Activated naive CD8-positive, alpha-beta T cell treated with anti-CD3 and anti-CD28 coated beads, Interleukin-2, amount 10 ng/mL, durations not matched to agents 7 days and 5 days (primary cell): Measurements from ENCODE around the gene ITPRIP. TPM values are rescaled to one million over a fixed set of nuclear protein-coding genes. Genes with fewer than 3 reads are reported as not detected.

ENCODE experiments used
- ATAC-seq: fragments of 150-1000 bp; cut with Tn5 transposase; one replicate; pipeline ENCODE4 v1.10.0; 2021; ENCODE audit warnings: low read depth, moderate library complexity
- POLR2A ChIA-PET: fragments of 350-600 bp; sonication (Branson Sonifier 250); formaldehyde crosslinking; loops from one replicate; lab custom pipeline; 2021; ENCODE audit warnings: antibody characterized with exemption; lab: Charles Lee
- DNase-seq: peaks from one replicate; pipeline ENCODE4 v3.0.0; 2021
- H3K27ac Mint-ChIP-seq: one replicate; pipeline ENCODE4 v1.8.0; 2022; ENCODE audit warnings: mild to moderate bottlenecking, mixed read lengths
- H3K27me3 Mint-ChIP-seq: one replicate; pipeline ENCODE4 v1.8.0; 2022; ENCODE audit warnings: mild to moderate bottlenecking, moderate library complexity, mixed read lengths
- H3K36me3 Mint-ChIP-seq: one replicate; pipeline ENCODE4 v1.8.0; 2021; ENCODE audit warnings: mild to moderate bottlenecking, mixed read lengths
- H3K4me1 Mint-ChIP-seq: one replicate; pipeline ENCODE4 v1.8.0; 2021; ENCODE audit warnings: mixed read lengths
- H3K4me3 Mint-ChIP-seq: one replicate; pipeline ENCODE4 v1.8.0; 2022; ENCODE audit warnings: mild to moderate bottlenecking, moderate library complexity, mixed read lengths
- H3K9me3 Mint-ChIP-seq: one replicate; pipeline ENCODE4 v1.8.0; 2021; ENCODE audit warnings: mixed read lengths
- total RNA-seq, 2 experiments: library from RNA; stranded (reverse); gene quantifications; one replicate each; pipeline ENCODE4 v1.2.3, GENCODE V29; 2021

ITPRIP gene
- total RNA-seq, 2 experiments from 2014 or later, result 24.7 to 25.4 TPM

GRCh38 chr10:104318810-104319741, 19.2 kb downstream of the ITPRIP start:
- no peaks in the 10 kb centered on the region for H3K9me3 Mint-ChIP-seq
- peaks cover 3% of the 10 kb centered on the region for H3K36me3 Mint-ChIP-seq
- ATAC-seq (no peak), DNase-seq (peak; percentile 22)
- no peak overlapping the region for H3K4me3 Mint-ChIP-seq
- H3K27me3 Mint-ChIP-seq, result no peaks in the 10 kb centered on the region
- peaks cover 37% of the 10 kb centered on the region for H3K4me1 Mint-ChIP-seq
- POLR2A ChIA-PET, result no interaction called here
- no peak overlapping the region for H3K27ac Mint-ChIP-seq

DNA sequence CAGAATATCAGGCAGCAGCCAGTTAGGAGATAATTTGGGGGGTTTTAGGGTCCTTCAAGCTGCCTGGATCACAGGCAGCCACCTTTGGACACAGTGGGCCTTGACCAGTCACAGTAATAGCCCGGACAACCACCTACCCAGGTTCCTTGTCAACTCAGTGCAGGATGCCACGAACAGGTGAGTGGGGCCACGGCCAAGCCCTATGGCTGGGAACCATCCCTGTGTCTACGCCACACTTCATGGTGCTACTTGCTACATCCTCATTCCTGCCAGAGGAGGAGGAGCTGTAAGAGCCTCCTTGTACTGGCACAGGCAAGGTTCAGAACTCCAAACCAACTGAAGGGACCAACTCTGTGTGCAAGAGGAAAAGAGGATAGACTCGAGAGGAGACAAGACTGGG, 19.9 kb downstream of the ITPRIP start:
- DNase-seq, result no peak
- ATAC-seq, result no peak
- POLR2A ChIA-PET, result no interaction called here
- H3K4me3 Mint-ChIP-seq, result no peak overlapping the region
- H3K36me3 Mint-ChIP-seq, result peaks cover under 1% of the 10 kb centered on the region
- peaks cover 30% of the 10 kb centered on the region for H3K4me1 Mint-ChIP-seq
- no peaks in the 10 kb centered on the region for H3K9me3 Mint-ChIP-seq
- H3K27me3 Mint-ChIP-seq, result no peaks in the 10 kb centered on the region
- no peak overlapping the region for H3K27ac Mint-ChIP-seq

DNA sequence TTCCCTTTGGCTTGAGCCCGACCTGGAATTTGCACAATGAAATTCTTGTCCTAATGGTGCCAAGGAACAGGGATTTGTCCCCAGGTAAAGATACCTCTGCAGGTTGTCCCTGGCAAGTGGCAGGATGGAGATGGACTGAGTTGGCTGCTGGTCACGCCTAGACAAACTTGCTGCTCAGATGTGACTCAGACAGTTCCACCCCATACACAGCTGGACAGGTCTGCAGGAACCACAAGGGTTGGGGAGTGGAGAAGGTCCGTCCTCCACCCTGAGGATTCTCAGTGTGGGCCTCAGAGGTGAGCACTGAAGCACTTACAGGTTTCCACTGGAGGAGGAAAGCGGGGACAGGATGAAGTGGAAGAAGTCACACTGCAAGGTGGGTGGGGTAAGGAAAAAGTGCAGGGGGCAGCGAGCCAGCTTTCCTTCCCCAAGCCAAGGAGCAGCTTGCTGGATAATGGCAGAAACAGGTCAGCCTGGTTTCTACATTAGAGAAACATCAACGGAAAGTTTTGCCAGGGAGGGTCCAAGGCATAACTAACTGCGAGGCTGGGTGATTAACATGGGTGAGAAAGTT, 20.5 kb downstream of the ITPRIP start:
- ATAC-seq, result no peak
- H3K4me1 Mint-ChIP-seq, result peaks cover 27% of the 10 kb centered on the region
- H3K27ac Mint-ChIP-seq, result peak overlapping the region; percentile 26
- H3K36me3 Mint-ChIP-seq, result peaks cover 4% of the 10 kb centered on the region
- POLR2A ChIA-PET, result no interaction called here
- no peaks in the 10 kb centered on the region for H3K27me3 Mint-ChIP-seq
- no peak for DNase-seq
- H3K9me3 Mint-ChIP-seq, result no peaks in the 10 kb centered on the region
- H3K4me3 Mint-ChIP-seq, result no peak overlapping the region

GRCh38 chr10:104317269-104317710, 21.0 kb downstream of the ITPRIP start:
- peaks cover 6% of the 10 kb centered on the region for H3K36me3 Mint-ChIP-seq

GRCh38 chr10:104316321-104317099, 21.8 kb downstream of the ITPRIP start:
- ATAC-seq, result no peak
- Mint-ChIP-seq H3K36me3 (peaks cover 10% of the 10 kb centered on the region), H3K9me3 (no peaks in the 10 kb centered on the region)

More at GRCh38 chr10:104317269-104317710, 21.0 kb downstream of the ITPRIP start:
- POLR2A ChIA-PET, result no interaction called here
- Mint-ChIP-seq H3K4me3 (no peak overlapping the region), H3K27me3 (no peaks in the 10 kb centered on the region), H3K27ac (no peak overlapping the region), H3K9me3 (no peaks in the 10 kb centered on the region), H3K4me1 (peaks cover 26% of the 10 kb centered on the region)
- DNase-seq, result no peak
- ATAC-seq, result no peak

DNA sequence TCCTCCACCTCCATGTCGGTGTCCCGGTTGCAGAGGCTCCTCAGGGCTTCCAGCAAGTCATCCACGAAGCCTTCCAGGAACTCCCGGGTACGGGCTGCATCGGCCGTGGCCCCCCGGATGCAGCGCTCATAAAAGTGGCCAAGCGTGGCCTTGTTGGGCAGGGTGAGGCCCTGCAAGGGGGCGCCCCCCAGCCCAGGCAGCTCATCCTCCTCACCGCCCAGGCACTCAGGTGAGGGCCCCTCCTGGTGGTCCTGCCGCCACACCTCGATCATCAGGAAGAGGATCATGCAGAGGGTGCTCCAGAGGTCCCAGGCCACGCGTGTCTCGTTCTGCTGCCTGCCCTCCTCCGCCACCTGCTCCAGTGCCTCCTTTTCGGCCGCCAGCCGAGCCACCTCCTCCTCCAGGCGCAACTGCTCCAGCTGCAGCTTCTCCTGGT, 22.8 kb downstream of the ITPRIP start:
- Mint-ChIP-seq H3K9me3 (no peaks in the 10 kb centered on the region), H3K36me3 (peaks cover 17% of the 10 kb centered on the region), H3K27ac (no peak overlapping the region), H3K4me1 (peaks cover 22% of the 10 kb centered on the region), H3K4me3 (no peak overlapping the region), H3K27me3 (no peaks in the 10 kb centered on the region)
- DNase-seq (peak; percentile 21), ATAC-seq (no peak)
- POLR2A ChIA-PET, result no interaction called here

More at GRCh38 chr10:104316321-104317099, 21.8 kb downstream of the ITPRIP start:
- DNase-seq, result no peak
- H3K27ac Mint-ChIP-seq, result no peak overlapping the region
- POLR2A ChIA-PET, result no interaction called here
- H3K4me1 Mint-ChIP-seq, result peaks cover 21% of the 10 kb centered on the region
- no peaks in the 10 kb centered on the region for H3K27me3 Mint-ChIP-seq
- H3K4me3 Mint-ChIP-seq, result no peak overlapping the region

- Mint-ChIP-seq H3K9me3 (no peaks in the 10 kb centered on the region), H3K36me3 (peaks cover 18% of the 10 kb centered on the region), H3K27me3 (no peaks in the 10 kb centered on the region), H3K27ac (no peak overlapping the region), H3K4me3 (no peak overlapping the region), H3K4me1 (peaks cover 24% of the 10 kb centered on the region)
- no peak for DNase-seq
- POLR2A ChIA-PET, result interaction anchor here (1.1 kb wide), 1 partner anchor 24 kb away, joined by 6 read pairs; the partner anchor contains the start of gene ITPRIP
- ATAC-seq, result no peak
These were observed 23.4 kb downstream of the ITPRIP start for GRCh38 chr10:104314591-104315485.

DNA sequence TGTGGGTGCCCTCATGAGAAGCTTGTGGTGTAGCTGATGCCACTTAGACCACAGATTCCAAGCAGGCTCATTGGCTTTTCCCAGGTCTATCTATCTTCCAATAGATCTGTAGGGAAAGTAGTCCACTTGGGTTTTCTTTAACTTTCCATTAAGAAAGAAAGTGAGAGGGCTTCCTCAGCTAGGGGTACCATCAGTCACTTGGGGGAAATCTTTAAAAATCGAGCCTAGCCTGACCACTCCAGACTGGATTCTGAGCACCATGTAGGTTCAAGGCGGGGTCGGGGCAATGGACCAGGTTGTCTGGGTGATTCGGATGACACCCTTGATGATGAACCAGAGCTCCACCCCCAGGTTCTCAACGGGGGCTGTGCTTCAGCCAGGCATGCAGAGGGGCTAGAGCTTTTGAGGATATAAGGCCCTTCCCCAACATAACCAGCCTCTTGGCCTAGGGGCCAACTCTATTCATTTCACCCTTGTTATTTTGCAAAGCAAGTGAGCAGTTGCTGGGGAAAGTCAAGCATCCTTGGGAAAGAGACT, 27.0 kb downstream of the ITPRIP start:
- H3K27ac Mint-ChIP-seq, result peak overlapping the region; percentile 34
- POLR2A ChIA-PET, result interaction anchor here (1.4 kb wide), 1 partner anchor 17 kb away, joined by 4 read pairs; no protein-coding TSS in a partner anchor
- H3K27me3 Mint-ChIP-seq, result no peaks in the 10 kb centered on the region
- ATAC-seq (no peak), DNase-seq (no peak)
- peaks cover 25% of the 10 kb centered on the region for H3K36me3 Mint-ChIP-seq
- H3K4me3 Mint-ChIP-seq, result no peak overlapping the region
- H3K9me3 Mint-ChIP-seq, result no peaks in the 10 kb centered on the region
- H3K4me1 Mint-ChIP-seq, result peaks cover 39% of the 10 kb centered on the region

DNA sequence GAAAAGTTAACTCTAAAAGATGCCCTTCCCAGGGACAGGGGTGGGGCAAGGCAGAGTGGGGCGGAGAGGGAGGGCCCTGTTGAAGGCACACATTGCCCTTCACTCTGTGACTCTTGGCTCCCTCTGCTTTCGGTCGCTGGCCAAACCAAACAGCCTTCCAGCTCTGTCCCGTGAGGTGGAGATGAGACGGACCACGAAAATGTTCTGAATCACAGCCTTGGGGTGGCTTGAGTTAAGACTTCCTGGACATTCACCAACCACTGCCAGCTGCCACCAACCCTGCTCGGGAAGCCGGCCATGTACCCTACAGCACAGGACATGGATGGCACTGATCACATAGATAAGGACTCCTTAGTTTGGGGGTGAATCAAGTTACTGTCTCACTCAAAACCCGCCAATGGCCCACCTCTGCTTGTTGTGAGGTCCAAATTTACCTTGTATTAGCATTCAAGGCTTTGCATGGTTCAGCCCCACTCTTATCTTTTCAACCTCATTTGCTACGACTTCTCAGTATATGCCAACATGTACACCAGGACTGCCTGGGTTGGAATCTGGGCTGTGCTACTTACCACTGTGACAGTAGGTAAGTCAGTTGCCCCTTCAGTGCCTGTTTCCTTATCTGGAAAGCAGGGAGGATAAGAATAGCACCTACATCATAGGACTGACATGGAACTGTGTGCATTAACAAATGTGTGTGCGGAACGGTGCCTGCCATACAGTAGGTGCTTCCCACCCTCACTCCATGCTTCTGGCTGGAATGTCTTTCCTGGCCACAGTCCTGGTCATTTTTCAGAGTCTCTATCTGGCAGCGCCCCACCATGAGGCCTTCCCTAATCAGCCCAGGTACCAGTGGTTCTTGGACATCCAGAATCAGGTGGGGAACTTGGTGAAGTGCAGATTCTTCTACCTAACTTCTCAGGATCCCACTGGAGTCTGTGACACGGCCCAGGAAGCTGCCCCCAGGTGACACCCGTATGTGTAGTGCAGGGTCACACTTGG, 28.0 kb downstream of the ITPRIP start:
- Mint-ChIP-seq H3K9me3 (no peaks in the 10 kb centered on the region), H3K36me3 (peaks cover 25% of the 10 kb centered on the region), H3K4me3 (no peak overlapping the region), H3K4me1 (peaks cover 46% of the 10 kb centered on the region), H3K27me3 (no peaks in the 10 kb centered on the region), H3K27ac (peak overlapping the region; percentile 46)
- ATAC-seq (no peak), DNase-seq (no peak)
- POLR2A ChIA-PET, result interaction anchor here (0.7 to 1.4 kb wide), 4 partner anchors 12 to 28 kb away, joined by 3 to 4 read pairs (median 4); partner anchors contain the start of gene ITPRIP

- H3K36me3 Mint-ChIP-seq, result peaks cover 31% of the 10 kb centered on the region
- peaks cover 3% of the 10 kb centered on the region for H3K9me3 Mint-ChIP-seq
- no peaks in the 10 kb centered on the region for H3K27me3 Mint-ChIP-seq
- no peak for DNase-seq
- POLR2A ChIA-PET, result interaction anchor here (4.2 to 4.3 kb wide), 2 partner anchors 13 to 30 kb away, joined by 19 to 40 read pairs; partner anchors contain the start of gene ITPRIP
- peak overlapping the region; percentile 81 for H3K27ac Mint-ChIP-seq
- ATAC-seq, result peak; percentile 74
- H3K4me1 Mint-ChIP-seq, result peaks cover 55% of the 10 kb centered on the region
- peak overlapping the region; percentile 78 for H3K4me3 Mint-ChIP-seq
These were observed 29.8 kb downstream of the ITPRIP start for GRCh38 chr10:104308439-104308903.
